Central memory CD8-positive, alpha-beta T cell (primary cell): Measurements from ENCODE around the gene ARRB1.
A peak's percentile ranks its signal among the peaks of the same experiment; 100 is the strongest.

Experiments
- ATAC-seq: fragments of 150-1000 bp; cut with Tn5 transposase; replicated peaks from 2 replicates; pipeline ENCODE4 v1.10.0; 2022; ENCODE audit warnings: mild to moderate bottlenecking, moderate FRiP score, moderate number of reproducible peaks; ENCODE audit not compliant: poor library complexity, severe bottlenecking; ENCODE audit errors: extremely low read depth
- DNase-seq, 2 donors: peaks; one replicate each; pipeline ENCODE4 v3.0.0; 2021; ENCODE audit warnings: low spot score in 2 of 2
- H3K27ac Mint-ChIP-seq: one replicate; pipeline ENCODE4 v1.8.0; 2022; ENCODE audit warnings: low read depth, mild to moderate bottlenecking, moderate library complexity, mixed read lengths
- H3K27me3 Mint-ChIP-seq: one replicate; pipeline ENCODE4 v1.8.0; 2022; ENCODE audit warnings: mixed read lengths
- H3K36me3 Mint-ChIP-seq: one replicate; pipeline ENCODE4 v1.8.0; 2022; ENCODE audit warnings: mild to moderate bottlenecking, moderate library complexity, mixed read lengths; ENCODE audit not compliant: insufficient read depth
- H3K4me1 Mint-ChIP-seq: one replicate; pipeline ENCODE4 v1.8.0; 2022; ENCODE audit warnings: mixed read lengths
- H3K4me3 Mint-ChIP-seq: one replicate; pipeline ENCODE4 v1.8.0; 2022; ENCODE audit warnings: mild to moderate bottlenecking, moderate library complexity, mixed read lengths
- H3K9me3 Mint-ChIP-seq: one replicate; pipeline ENCODE4 v1.8.0; 2022; ENCODE audit warnings: mixed read lengths

Gene ARRB1

GRCh38 chr11:75320643-75321042, 30.8 kb downstream of the ARRB1 start:
- Mint-ChIP-seq H3K9me3 (no peaks in the 10 kb centered on the region), H3K4me1 (peaks cover 19% of the 10 kb centered on the region), H3K4me3 (no peak overlapping the region), H3K36me3 (peaks cover 4% of the 10 kb centered on the region), H3K27me3 (no peaks in the 10 kb centered on the region), H3K27ac (no peak overlapping the region)
- DNase-seq (no peak), ATAC-seq (no peak)

GRCh38 chr11:75320046-75320618, 31.3 kb downstream of the ARRB1 start:
- H3K4me3 Mint-ChIP-seq = no peak overlapping the region
- no peak overlapping the region for H3K27ac Mint-ChIP-seq
- no peaks in the 10 kb centered on the region for H3K27me3 Mint-ChIP-seq
- ATAC-seq (no peak), DNase-seq (no peak)
- peaks cover 4% of the 10 kb centered on the region for H3K36me3 Mint-ChIP-seq
- H3K9me3 Mint-ChIP-seq = no peaks in the 10 kb centered on the region
- peaks cover 24% of the 10 kb centered on the region for H3K4me1 Mint-ChIP-seq

- DNase-seq = no peak
- no peak overlapping the region for H3K27ac Mint-ChIP-seq
- H3K27me3 Mint-ChIP-seq = no peaks in the 10 kb centered on the region
- peaks cover 25% of the 10 kb centered on the region for H3K4me1 Mint-ChIP-seq
- no peak overlapping the region for H3K4me3 Mint-ChIP-seq
- no peak for ATAC-seq
- peaks cover 4% of the 10 kb centered on the region for H3K36me3 Mint-ChIP-seq
- H3K9me3 Mint-ChIP-seq = no peaks in the 10 kb centered on the region
Observed at GRCh38 chr11:75319035-75319877, 32.2 kb downstream of the ARRB1 start.

GRCh38 chr11:75317446-75318122, 33.9 kb downstream of the ARRB1 start:
- DNase-seq = no peak
- Mint-ChIP-seq H3K27me3 (no peaks in the 10 kb centered on the region), H3K36me3 (peaks cover 1% of the 10 kb centered on the region), H3K4me3 (no peak overlapping the region), H3K27ac (peak overlapping the region; percentile 60), H3K4me1 (peaks cover 31% of the 10 kb centered on the region), H3K9me3 (no peaks in the 10 kb centered on the region)
- ATAC-seq = no peak

GRCh38 chr11:75315439-75315805, 36.0 kb downstream of the ARRB1 start:
- peaks cover 2% of the 10 kb centered on the region for H3K36me3 Mint-ChIP-seq
- DNase-seq = no peak
- peaks cover 23% of the 10 kb centered on the region for H3K4me1 Mint-ChIP-seq
- no peaks in the 10 kb centered on the region for H3K9me3 Mint-ChIP-seq
- no peak overlapping the region for H3K27ac Mint-ChIP-seq
- no peak for ATAC-seq
- no peaks in the 10 kb centered on the region for H3K27me3 Mint-ChIP-seq
- no peak overlapping the region for H3K4me3 Mint-ChIP-seq

- no peak for DNase-seq
- Mint-ChIP-seq H3K27me3 (no peaks in the 10 kb centered on the region), H3K4me1 (peaks cover 23% of the 10 kb centered on the region), H3K27ac (no peak overlapping the region), H3K36me3 (peaks cover 2% of the 10 kb centered on the region), H3K4me3 (no peak overlapping the region), H3K9me3 (no peaks in the 10 kb centered on the region)
- ATAC-seq = no peak
Observed at GRCh38 chr11:75314771-75315438, 36.6 kb downstream of the ARRB1 start.

GRCh38 chr11:75313513-75314272, 37.8 kb downstream of the ARRB1 start:
- no peak for ATAC-seq
- H3K4me3 Mint-ChIP-seq = no peak overlapping the region
- peaks cover 2% of the 10 kb centered on the region for H3K36me3 Mint-ChIP-seq
- H3K27ac Mint-ChIP-seq = no peak overlapping the region
- no peaks in the 10 kb centered on the region for H3K27me3 Mint-ChIP-seq
- no peaks in the 10 kb centered on the region for H3K9me3 Mint-ChIP-seq
- peaks cover 29% of the 10 kb centered on the region for H3K4me1 Mint-ChIP-seq
- no peak for DNase-seq

- H3K27me3 Mint-ChIP-seq = no peaks in the 10 kb centered on the region
- H3K27ac Mint-ChIP-seq = no peak overlapping the region
- DNase-seq (no peak), ATAC-seq (no peak)
- H3K4me1 Mint-ChIP-seq = peaks cover 25% of the 10 kb centered on the region
- H3K36me3 Mint-ChIP-seq = peaks cover 2% of the 10 kb centered on the region
- no peaks in the 10 kb centered on the region for H3K9me3 Mint-ChIP-seq
- H3K4me3 Mint-ChIP-seq = no peak overlapping the region
Observed at GRCh38 chr11:75312346-75312745, 39.1 kb downstream of the ARRB1 start.

- no peak for DNase-seq
- peaks cover 2% of the 10 kb centered on the region for H3K36me3 Mint-ChIP-seq
- no peaks in the 10 kb centered on the region for H3K9me3 Mint-ChIP-seq
- H3K27me3 Mint-ChIP-seq = no peaks in the 10 kb centered on the region
- no peak for ATAC-seq
- peaks cover 22% of the 10 kb centered on the region for H3K4me1 Mint-ChIP-seq
- no peak overlapping the region for H3K27ac Mint-ChIP-seq
- no peak overlapping the region for H3K4me3 Mint-ChIP-seq
Observed at GRCh38 chr11:75311858-75312288, 39.6 kb downstream of the ARRB1 start.

- DNase-seq = no peak
- H3K9me3 Mint-ChIP-seq = no peaks in the 10 kb centered on the region
- H3K36me3 Mint-ChIP-seq = peaks cover 3% of the 10 kb centered on the region
- no peak overlapping the region for H3K4me3 Mint-ChIP-seq
- H3K27me3 Mint-ChIP-seq = no peaks in the 10 kb centered on the region
- H3K4me1 Mint-ChIP-seq = peaks cover 14% of the 10 kb centered on the region
- no peak overlapping the region for H3K27ac Mint-ChIP-seq
- ATAC-seq = no peak
Observed at GRCh38 chr11:75308986-75309385, 42.5 kb downstream of the ARRB1 start.

- no peak for ATAC-seq
- Mint-ChIP-seq H3K9me3 (no peaks in the 10 kb centered on the region), H3K27ac (no peak overlapping the region), H3K4me3 (no peak overlapping the region), H3K36me3 (peaks cover 3% of the 10 kb centered on the region), H3K27me3 (no peaks in the 10 kb centered on the region), H3K4me1 (peaks cover 12% of the 10 kb centered on the region)
- no peak for DNase-seq
Observed at GRCh38 chr11:75308116-75308515, 43.3 kb downstream of the ARRB1 start.

- Mint-ChIP-seq H3K4me3 (no peak overlapping the region), H3K36me3 (peaks cover 3% of the 10 kb centered on the region), H3K4me1 (peaks cover 5% of the 10 kb centered on the region), H3K9me3 (no peaks in the 10 kb centered on the region), H3K27me3 (no peaks in the 10 kb centered on the region), H3K27ac (no peak overlapping the region)
- no peak for ATAC-seq
- no peak for DNase-seq
Observed at GRCh38 chr11:75307058-75307457, 44.4 kb downstream of the ARRB1 start.
